HepG2 (cell line): ENCODE data around the gene PTPRU. TPM values are rescaled to one million over a fixed set of nuclear protein-coding genes. Genes with fewer than 3 reads are reported as not detected.

Experiments
- ATAC-seq: fragments of 200-7000 bp; cut with Tn5 transposase; 3 replicates; pipeline ENCODE4 v1.9.1; 2020; ENCODE audit warnings: mild to moderate bottlenecking, moderate library complexity
- BruUV-seq: library from RNA; stranded (reverse); fragments of 400-500 nt; replicated peaks from 2 replicates; lab custom pipeline; 2021; lab: Mats Ljungman, UMichigan
- CTCF ChIA-PET: fragments of 300-600 bp; formaldehyde crosslinking; extraction: SDS; loops from one replicate; lab custom pipeline; 2021; ENCODE audit warnings: low total read pairs, inconsistent platforms, low intra/inter-chr PET ratio; lab: Yijun Ruan, JAX
- POLR2A ChIA-PET: fragments of 350-600 bp; sonication (Branson Sonifier 250); formaldehyde crosslinking; loops from one replicate; lab custom pipeline; 2020; ENCODE audit warnings: antibody characterized with exemption, inconsistent platforms; lab: Yijun Ruan, JAX
- DNase-seq: peaks from one replicate; pipeline ENCODE4 v3.0.0-alpha.2; 2015; ENCODE audit warnings: low spot score
- FAIRE-seq: peaks from 3 replicates; lab custom pipeline; 2011; peaks lifted over from hg19 to GRCh38; lab: Jason Lieb, UNC
- H2AFZ ChIP-seq: one replicate; pipeline ENCODE4 v1.6.1; 2011; ENCODE audit warnings: low read length, inconsistent platforms
- H3K27ac ChIP-seq: fragments of 300-600 bp; 3 replicates; pipeline ENCODE4 v1.8.0; 2011; ENCODE audit warnings: mixed run types, mild to moderate bottlenecking, mixed read lengths, low read length, inconsistent platforms; ENCODE audit not compliant: insufficient read depth; ENCODE audit errors: extremely low read length
- H3K27me3 ChIP-seq, 2 experiments: fragments of 200-600 bp in 1 of 2; 2 replicates in 1 of 2; 3 replicates in 1 of 2; pipeline versions ENCODE4 v1.6.0 to v1.8.0; 2011; ENCODE audit warnings: low read length in 2 of 2, mild to moderate bottlenecking in 2 of 2, moderate library complexity in 2 of 2, inconsistent platforms in 1 of 2; ENCODE audit not compliant: insufficient read depth in 2 of 2, control insufficient read depth in 1 of 2
- H3K36me3 ChIP-seq, 2 experiments: fragments of 200-600 bp in 1 of 2; replicated peaks in 1 of 2; 2 replicates in 1 of 2; 3 replicates in 1 of 2; pipeline versions ENCODE4 v1.5.1 to v1.8.0; 2011; ENCODE audit warnings: low read length in 2 of 2, inconsistent platforms in 1 of 2; ENCODE audit not compliant: insufficient read depth in 2 of 2, control insufficient read depth in 1 of 2
- H3K4me1 ChIP-seq: 2 replicates; pipeline ENCODE4 v1.5.1; 2012; ENCODE audit warnings: low read length, inconsistent platforms; ENCODE audit not compliant: insufficient read depth
- H3K4me2 ChIP-seq: 2 replicates; pipeline ENCODE4 v1.6.0; 2011; ENCODE audit warnings: low read depth, low read length, inconsistent platforms
- H3K4me3 ChIP-seq, 3 experiments: fragments of 200-600 bp in 1 of 3; sonication (generic), shearing (Covaris generic) in 1 of 3; replicated peaks in 1 of 3; 2 replicates each; pipeline ENCODE4 v1.5.1; 2011 to 2016; ENCODE audit warnings: low read length in 3 of 3, inconsistent platforms in 2 of 3, low read depth in 2 of 3, mild to moderate bottlenecking in 2 of 3, control low read depth in 1 of 3, mixed read lengths in 1 of 3; ENCODE audit not compliant: insufficient read depth in 1 of 3
- H3K79me2 ChIP-seq: one replicate; pipeline ENCODE4 v1.6.1; 2011; ENCODE audit warnings: low read length, inconsistent platforms; ENCODE audit not compliant: insufficient read depth
- H3K9ac ChIP-seq: 2 replicates; pipeline ENCODE4 v1.6.0; 2011; ENCODE audit warnings: mild to moderate bottlenecking, low read depth, low read length, inconsistent platforms; ENCODE audit not compliant: insufficient read depth
- H3K9me3 ChIP-seq: 2 replicates; pipeline ENCODE4 v1.5.1; 2012; ENCODE audit warnings: mild to moderate bottlenecking, low read length
- H4K20me1 ChIP-seq: 2 replicates; pipeline ENCODE4 v1.6.0; 2011; ENCODE audit warnings: inconsistent platforms, mild to moderate bottlenecking, low read length, moderate library complexity; ENCODE audit not compliant: insufficient read depth
- ATM ChIP-seq: fragments of 450-650 bp; IDR thresholded peaks from 2 replicates; pipeline ENCODE4 v1.7.1; 2017; ENCODE audit warnings: mild to moderate bottlenecking, borderline replicate concordance
- BCL6 ChIP-seq: IDR thresholded peaks from 2 replicates; pipeline ENCODE4 v1.6.1; 2016; ENCODE audit warnings: missing genetic modification reagents, missing compliant biosample characterization
- HOXA3 ChIP-seq: sonication (generic); formaldehyde crosslinking; IDR thresholded peaks from 2 replicates; pipeline ENCODE4 v1.5.0; 2020; ENCODE audit warnings: missing genetic modification reagents
- NAIF1 ChIP-seq: sonication (generic); formaldehyde crosslinking; IDR thresholded peaks from 2 replicates; pipeline ENCODE4 v1.5.0; 2020; ENCODE audit warnings: mild to moderate bottlenecking, missing genetic modification reagents, borderline replicate concordance
- ZFP36 ChIP-seq: fragments of 150-350 bp; IDR thresholded peaks from 2 replicates; pipeline ENCODE4 v1.6.1; 2018; ENCODE audit warnings: borderline replicate concordance, low read length, low read depth; ENCODE audit not compliant: partially characterized antibody
- ZHX1 ChIP-seq: sonication (generic); formaldehyde crosslinking; IDR thresholded peaks from 2 replicates; pipeline ENCODE4 v1.8.1; 2022; ENCODE audit warnings: low read depth, mild to moderate bottlenecking, missing genetic modification reagents
- ZNF10 ChIP-seq: sonication (generic); formaldehyde crosslinking; IDR thresholded peaks from 2 replicates; pipeline ENCODE4 v1.4.0; 2020; ENCODE audit warnings: mild to moderate bottlenecking, low read depth, missing genetic modification reagents, borderline replicate concordance
- ZNF30 ChIP-seq: sonication (generic); formaldehyde crosslinking; IDR thresholded peaks from 2 replicates; pipeline ENCODE4 v1.5.0; 2020; ENCODE audit warnings: mild to moderate bottlenecking, missing genetic modification reagents
- ZNF770 ChIP-seq: sonication (generic); formaldehyde crosslinking; IDR thresholded peaks from 2 replicates; pipeline ENCODE4 v1.5.0; 2020; ENCODE audit warnings: mild to moderate bottlenecking, missing genetic modification reagents
- WGBS: methylation state at CpG from one replicate; pipeline ENCODE4 v1.1.6; 2017; ENCODE audit warnings: low lambda C conversion rate; 5-methylcytosine and 5-hydroxymethylcytosine counted together
- in situ Hi-C: cut with HindIII; loops from 2 replicates; pipeline ENCODE4 v1.10.0; 2017; ENCODE audit warnings: low pct_unique_long_range_greater_than_20kb; ENCODE audit not compliant: extremely low pct_ligation_motif_present
- intact Hi-C: fragments of 100-400 bp; cut with micrococcal nuclease; formaldehyde crosslinking; loops from one replicate; pipeline ENCODE4 v1.10.0; 2022; ENCODE audit not compliant: unreplicated experiment
- polyA plus RNA-seq, 8 experiments: library from polyadenylated mRNA; depleted of rRNA in 3 of 8; stranded (reverse) in 7 of 8; unstranded in 1 of 8; fragments of >200 nt; fragmentation: Illumina TruSeq in 4 of 8; extraction: Trizol in 4 of 8; gene quantifications; 2 replicates each; pipeline versions ENCODE4 v1.2.1 to v1.2.3, GENCODE V29; 2011 to 2016; ENCODE audit warnings: low read depth in 4 of 8, missing spikeins in 1 of 8, mixed read lengths in 1 of 8; ENCODE audit not compliant: insufficient read depth in 1 of 8
- total RNA-seq, 5 experiments: library from RNA; depleted of rRNA; stranded (reverse); fragments of >200 nt; fragmentation: Illumina TruSeq; extraction: Trizol; gene quantifications; 2 replicates each; pipeline ENCODE4 v1.2.3, GENCODE V29; 2016; ENCODE audit warnings: low read depth in 1 of 5

Gene PTPRU
- total and polyA plus RNA-seq, 2 of the 13 experiments (the other 11 are each of a cell fraction or from before 2014, with no cell fraction given) = 21.6 to 22.3 TPM

- H2AFZ ChIP-seq = no peak overlapping the region
- no peaks in the 10 kb centered on the region for H4K20me1 ChIP-seq
- no peaks in the 10 kb centered on the region for H3K27me3 ChIP-seq
- no TSS peak for BruUV-seq
- POLR2A ChIA-PET = no interaction called here
- DNase-seq = no peak
- ATAC-seq = no peak
- no peaks in the 10 kb centered on the region for H3K9me3 ChIP-seq
- in situ Hi-C loops (no loop called here), intact Hi-C loops (no loop called here)
- H3K4me2 ChIP-seq = no peak overlapping the region
- H3K4me3 ChIP-seq = no peak overlapping the region
- no peak for FAIRE-seq
- H3K36me3 ChIP-seq = peaks cover 15 to 49% of the 10 kb centered on the region in 2 experiments; a peak in 4 of 5 replicates
- no peaks in the 10 kb centered on the region for H3K4me1 ChIP-seq
- WGBS = 88% methylated on average over 5 of the region's 5 CpGs
- CTCF ChIA-PET = no interaction called here
- no peak overlapping the region for H3K9ac ChIP-seq
- TF ChIP-seq ZNF770 (CRISPR knock-in tag) (no peak), ZNF30 (no peak), ZFP36 (no peak), NAIF1 (CRISPR knock-in tag) (no peak), HOXA3 (CRISPR knock-in tag) (no peak), ZHX1 (no peak), BCL6 (no peak), ATM (no peak), ZNF10 (CRISPR knock-in tag) (no peak)
- H3K27ac ChIP-seq = no peak overlapping the region
- H3K79me2 ChIP-seq = no peaks in the 10 kb centered on the region
These were observed 27.1 kb upstream of the PTPRU start for GRCh38 chr1:29209173-29209572.
